Pancreas (tissue), 10 donors: ENCODE results near the gene FSD1L. TPM values are rescaled to one million over a fixed set of nuclear protein-coding genes. Genes with fewer than 3 reads are reported as not detected.

Experiments
- ATAC-seq, 4 donors: fragments of 200-7000 bp; cut with Tn5 transposase; one replicate each; pipeline versions ENCODE4 v1.8.0 to v1.9.1; 2020; ENCODE audit warnings: mild to moderate bottlenecking in 4 of 4, moderate library complexity in 4 of 4
- DNase-seq, 6 donors: peaks; one replicate each; pipeline ENCODE4 v3.0.0-alpha.2; 2020
- FAIRE-seq: peaks from 2 replicates; lab custom pipeline; 2012; peaks lifted over from hg19 to GRCh38; lab: Jason Lieb, UNC
- H3K27ac ChIP-seq, 4 donors: fragments of 200-600 bp; sonication (generic); 1 replicate in 3 of 4; 2 replicates in 1 of 4; pipeline versions ENCODE4 v1.5.0 to v1.8.0; 2020
- H3K27me3 ChIP-seq, 4 donors: fragments of 200-600 bp; one replicate each; pipeline ENCODE4 v1.8.0; 2021
- H3K36me3 ChIP-seq, 3 donors: fragments of 200-600 bp; sonication (generic) in 1 of 3; one replicate each; pipeline versions ENCODE4 v1.5.0 to v1.8.0; 2020 to 2021
- H3K4me1 ChIP-seq, 3 donors: fragments of 200-600 bp; one replicate each; pipeline ENCODE4 v1.8.0; 2021
- H3K4me3 ChIP-seq, 4 donors: fragments of 200-600 bp; sonication (generic) in 2 of 4; one replicate each; pipeline versions ENCODE4 v1.5.0 to v1.8.0; 2020 to 2021
- H3K9me3 ChIP-seq, 4 donors: fragments of 200-600 bp; one replicate each; pipeline ENCODE4 v1.8.0; 2021
- CTCF ChIP-seq, 4 donors: fragments of 200-600 bp; sonication (generic) in 3 of 4; IDR thresholded peaks; one replicate each; pipeline versions ENCODE4 v1.5.0 to v1.8.0; 2021; ENCODE audit warnings: antibody characterized with exemption in 4 of 4
- WGBS, 2 donors: extraction: QIAGEN DNeasy Blood & Tissue Kit; methylation state at CpG; one replicate each; pipeline ENCODE4 v1.1.7; 2013; 5-methylcytosine and 5-hydroxymethylcytosine counted together
- intact Hi-C, 3 donors: fragments of 100-400 bp; cut with DNase I; formaldehyde crosslinking; loops; one replicate each; pipeline versions ENCODE4 v1.11.1 to v1.14.2; 2022
- polyA plus RNA-seq, 2 donors: library from polyadenylated mRNA; stranded (reverse); fragments of 200-250 nt; gene quantifications; one replicate each; pipeline ENCODE4 v1.2.3, GENCODE V29; 2013
- total RNA-seq, 6 donors: library from RNA; stranded (reverse); fragmentation: NEBNext Ultra II Directional in 4 of 6; extraction: Animal tissue kit (Norgen Biotek cat#: 25700) in 4 of 6; gene quantifications; one replicate each; pipeline versions ENCODE4 v1.2.1 to v1.2.4, GENCODE V29; 2021 to 2023
- donor health status: healthy with polysubstance abuse.
- donor health status: DM: no; HTN: no; CAD: no; lungs with moderate emphysema.
- donor health status: DM: no; HTN: no; CAD: no.
- donor health status: control.
- donor health status: control.
- donor health status: Bipolar disorder and iron deficiency.
- donor health status: DM: yes; HTN: yes; CAD: no.
- donor health status: DM: no; HTN: no; CAD: no.
- donor health status: DM: no; HTN: no; CAD: no.
- donor health status: DM: yes; HTN: yes; CAD: no.

Gene FSD1L
- total and polyA plus RNA-seq, 8 donors = 1.4 to 8.2 (median 2.6) TPM

- H3K36me3 ChIP-seq = no peaks in the 10 kb centered on the region
- ATAC-seq = no peak
- no peak overlapping the region for H3K4me3 ChIP-seq
- 90 to 93% methylated on average over 2 of the region's 2 CpGs for WGBS, 2 donors
- no peak for FAIRE-seq
- no peaks in the 10 kb centered on the region for H3K4me1 ChIP-seq
- intact Hi-C loops = no loop called here
- no peak for DNase-seq
- TF ChIP-seq CTCF (IDR thresholded peaks at IDR 0.05) = no peak
- H3K27me3 ChIP-seq = no peaks in the 10 kb centered on the region
- H3K9me3 ChIP-seq = no peaks in the 10 kb centered on the region
- no peak overlapping the region for H3K27ac ChIP-seq
Observed at GRCh38 chr9:105473221-105473620, 25.4 kb downstream of the FSD1L start.

- intact Hi-C loops = no loop called here
- Histone ChIP-seq H3K9me3 (no peaks in the 10 kb centered on the region), H3K27me3 (no peaks in the 10 kb centered on the region), H3K4me3 (no peak overlapping the region), H3K36me3 (no peaks in the 10 kb centered on the region), H3K4me1 (no peaks in the 10 kb centered on the region), H3K27ac (no peak overlapping the region)
- peak; percentile 48 to 66 (median 54) for ATAC-seq
- TF ChIP-seq CTCF (IDR thresholded peaks at IDR 0.05) = peak in 2 of 4 donors; percentile 9 to 10
- no peak for DNase-seq
- no peak for FAIRE-seq
- 44 to 48% methylated on average over 2 of the region's 2 CpGs for WGBS, 2 donors
Observed at GRCh38 chr9:105475302-105475701, 27.5 kb downstream of the FSD1L start.

- H3K4me1 ChIP-seq = no peaks in the 10 kb centered on the region
- no peak overlapping the region for H3K4me3 ChIP-seq
- no peaks in the 10 kb centered on the region for H3K36me3 ChIP-seq
- no peak overlapping the region for H3K27ac ChIP-seq
- H3K27me3 ChIP-seq = no peaks in the 10 kb centered on the region
- no peak for DNase-seq
- no peak for ATAC-seq
- no peak for TF ChIP-seq CTCF (IDR thresholded peaks at IDR 0.05)
- no peak for FAIRE-seq
- no peaks in the 10 kb centered on the region for H3K9me3 ChIP-seq
- intact Hi-C loops = no loop called here
Observed at GRCh38 chr9:105479846-105480245, 32.0 kb downstream of the FSD1L start.

DNA sequence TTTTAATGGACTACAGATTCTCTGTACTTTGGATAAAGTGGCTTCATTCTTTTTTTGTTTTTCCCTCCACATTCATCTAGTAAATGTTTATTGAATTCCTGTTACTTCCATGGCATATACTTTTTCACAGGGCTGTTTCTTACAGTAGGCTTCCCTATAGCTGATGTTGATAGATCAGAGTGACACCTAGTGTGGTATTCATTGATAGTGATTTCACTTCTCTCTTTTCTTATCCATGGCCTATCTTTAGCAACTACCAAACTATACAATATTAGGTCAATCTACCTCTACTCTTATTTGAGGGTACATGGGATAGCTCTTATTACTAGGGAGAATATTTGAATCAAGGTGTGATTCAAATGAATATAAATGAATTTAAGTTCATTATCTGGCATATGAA is 35.8 kb downstream of the FSD1L start:
- Histone ChIP-seq H3K4me1 (no peaks in the 10 kb centered on the region), H3K9me3 (no peaks in the 10 kb centered on the region), H3K27me3 (no peaks in the 10 kb centered on the region), H3K27ac (no peak overlapping the region), H3K4me3 (no peak overlapping the region), H3K36me3 (no peaks in the 10 kb centered on the region)
- FAIRE-seq (no peak), ATAC-seq (no peak), DNase-seq (no peak)
- no peak for TF ChIP-seq CTCF (IDR thresholded peaks at IDR 0.05)
- intact Hi-C loops = no loop called here

- no peak for ATAC-seq
- no peaks in the 10 kb centered on the region for H3K36me3 ChIP-seq
- 91 to 96% methylated on average over 2 of the region's 2 CpGs for WGBS, 2 donors
- H3K9me3 ChIP-seq = no peaks in the 10 kb centered on the region
- no peaks in the 10 kb centered on the region for H3K27me3 ChIP-seq
- intact Hi-C loops = no loop called here
- TF ChIP-seq CTCF (IDR thresholded peaks at IDR 0.05) = no peak
- FAIRE-seq = peak; percentile 65
- H3K4me1 ChIP-seq = no peaks in the 10 kb centered on the region
- no peak overlapping the region for H3K4me3 ChIP-seq
- no peak overlapping the region for H3K27ac ChIP-seq
- DNase-seq = no peak
Observed at GRCh38 chr9:105484226-105484625, 36.4 kb downstream of the FSD1L start.
